HG02973 (cell line): Measurements from ENCODE around the gene MTHFSD.

Experiments
- ATAC-seq: cut with Tn5 transposase; IDR thresholded peaks from one replicate; pipeline ENCODE4 v1.9.1; 2021; ENCODE audit warnings: moderate library complexity; ENCODE audit not compliant: unreplicated experiment

Gene MTHFSD

DNA sequence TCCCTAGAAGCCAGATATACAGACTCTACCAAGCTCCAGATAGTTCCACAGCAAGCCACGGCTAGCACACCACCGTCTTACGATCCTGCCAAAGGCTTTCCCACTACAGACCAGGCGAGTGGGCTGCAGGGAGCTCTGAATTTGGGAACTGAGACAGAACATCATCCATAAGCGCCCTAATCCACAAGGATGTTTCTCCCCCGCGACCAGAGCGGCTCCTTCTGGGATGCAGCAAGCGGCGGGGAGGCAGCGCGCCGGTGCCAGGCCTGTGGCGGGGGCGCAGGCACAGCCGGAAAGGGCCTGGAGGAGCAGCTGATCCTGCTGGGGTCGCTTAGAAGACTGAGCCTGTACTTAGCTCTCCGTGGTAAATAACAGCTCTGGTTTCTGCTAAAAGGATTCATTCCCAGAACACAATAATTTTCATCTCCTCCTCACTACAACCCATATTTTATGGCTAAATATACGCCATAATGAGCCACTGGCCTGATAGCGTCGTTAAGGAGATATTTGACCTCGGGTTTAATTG lies 60.9 kb downstream of the MTHFSD start:
- ATAC-seq = no peak

DNA sequence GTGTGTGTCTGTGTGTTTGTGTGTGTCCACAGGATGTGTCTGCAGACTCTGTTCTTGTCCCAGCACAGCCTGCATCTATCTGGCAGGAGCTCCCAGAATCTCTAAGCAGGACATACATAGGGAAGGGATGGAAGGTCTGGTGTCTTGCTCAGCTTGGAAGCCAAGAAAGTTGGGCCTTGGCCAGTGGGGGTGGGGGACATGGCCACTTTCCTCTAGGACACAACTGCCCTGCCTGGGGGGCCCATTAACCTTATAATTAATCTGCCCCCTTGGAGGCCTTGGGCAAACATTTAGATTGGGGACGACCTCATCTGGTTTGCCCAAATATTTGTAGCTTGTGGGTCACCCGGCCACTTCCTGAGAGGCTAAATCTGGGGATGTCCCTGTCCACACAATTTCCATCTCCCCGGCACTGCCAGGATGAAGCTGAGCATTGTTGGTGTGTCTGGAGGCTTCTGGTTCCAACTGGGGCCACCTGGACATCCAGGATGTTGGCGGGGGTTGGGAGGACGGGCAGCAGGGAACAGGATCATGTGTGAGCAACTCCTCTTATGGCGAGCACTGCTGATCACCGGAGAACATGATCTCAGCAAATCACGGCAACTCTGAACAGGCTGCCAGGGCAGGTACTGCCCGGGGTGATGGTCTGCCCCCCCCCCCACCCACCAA lies 61.9 kb downstream of the MTHFSD start:
- ATAC-seq = no peak

DNA sequence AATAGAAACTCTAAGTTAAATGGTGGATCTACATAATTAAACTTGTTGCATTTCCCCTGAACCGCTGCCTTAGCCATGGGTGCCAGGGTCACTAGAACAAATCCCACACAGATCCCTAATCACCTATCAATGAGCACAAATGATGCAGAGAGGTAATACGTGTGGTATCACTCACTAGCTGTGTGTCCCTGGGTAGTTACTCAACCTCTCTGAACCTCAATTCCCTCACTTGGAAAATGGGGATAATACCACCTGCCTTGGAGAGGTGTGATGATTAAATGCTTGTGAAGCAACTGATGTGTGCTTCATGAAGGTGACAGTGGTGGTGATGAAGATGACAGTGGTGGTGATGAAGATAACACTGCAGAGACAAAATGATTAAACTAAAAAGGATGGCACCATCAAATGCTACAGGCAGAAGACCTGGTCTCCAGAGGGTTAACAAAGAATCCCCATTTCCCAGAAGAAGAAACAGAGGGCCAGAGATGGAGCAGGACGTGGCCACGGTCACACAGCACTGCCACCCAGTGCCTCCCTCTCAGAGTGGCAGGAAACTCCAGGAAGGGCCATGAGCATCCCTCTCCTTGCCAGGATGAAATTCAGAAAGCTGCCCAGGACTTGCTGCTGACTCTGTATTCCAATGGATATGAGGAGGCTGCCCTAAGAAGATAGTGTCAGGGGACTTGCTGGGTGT lies 62.6 kb downstream of the MTHFSD start:
- no peak for ATAC-seq

DNA sequence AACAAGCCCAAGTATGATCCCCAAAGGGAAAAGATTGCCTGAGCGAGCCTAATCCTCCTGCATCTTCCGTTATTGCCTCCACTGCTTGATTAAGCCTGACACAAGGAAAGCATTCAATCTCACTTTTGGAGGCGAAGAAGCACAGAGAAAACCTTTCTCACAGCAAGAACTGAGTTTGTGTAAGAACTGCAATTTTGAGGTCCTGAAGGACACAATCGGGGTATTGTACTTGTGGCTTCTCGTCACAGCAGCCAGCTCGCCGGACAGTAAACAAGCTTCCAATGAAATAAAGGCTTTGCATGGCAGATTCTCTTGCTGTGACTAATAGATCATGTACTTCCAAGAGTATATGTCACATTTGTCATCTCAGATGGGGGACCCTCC lies 63.4 kb downstream of the MTHFSD start:
- ATAC-seq = no peak

DNA sequence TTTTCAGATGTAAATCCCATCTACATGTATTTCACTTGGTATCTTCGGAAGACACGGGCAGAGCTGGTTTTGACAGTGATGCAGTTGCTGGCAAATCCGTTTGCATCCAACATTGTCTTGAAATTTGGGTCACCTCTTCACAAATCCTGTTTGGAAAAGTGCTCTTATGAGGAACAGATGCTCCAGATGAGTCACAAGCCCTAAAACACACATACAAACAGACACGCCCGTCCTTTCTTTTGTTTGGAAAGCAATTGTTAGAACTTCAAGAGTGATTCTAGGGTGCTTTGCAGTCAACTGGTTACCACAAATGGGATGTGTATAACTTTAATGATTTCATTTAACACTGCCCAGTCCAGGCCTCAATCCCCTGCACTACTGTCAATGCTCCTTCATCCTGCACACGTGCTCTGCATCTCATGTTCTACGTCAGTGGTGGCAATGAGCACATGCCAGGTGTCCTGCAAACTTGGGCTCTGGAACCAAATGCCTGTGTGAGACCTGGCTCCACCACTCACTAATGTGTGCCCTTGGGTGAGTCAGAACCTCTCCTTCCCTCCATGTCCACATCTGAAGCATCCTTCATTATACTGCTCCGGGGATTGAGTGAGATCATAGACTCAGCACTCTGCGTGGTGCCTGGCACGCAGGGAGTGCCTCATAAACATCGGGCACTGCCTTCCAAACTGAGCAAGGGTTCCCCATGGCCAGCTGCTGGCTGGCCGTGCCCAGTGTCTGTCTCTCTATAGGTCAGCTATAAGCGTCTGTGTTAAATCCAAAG lies 64.0 kb downstream of the MTHFSD start:
- ATAC-seq = no peak

DNA sequence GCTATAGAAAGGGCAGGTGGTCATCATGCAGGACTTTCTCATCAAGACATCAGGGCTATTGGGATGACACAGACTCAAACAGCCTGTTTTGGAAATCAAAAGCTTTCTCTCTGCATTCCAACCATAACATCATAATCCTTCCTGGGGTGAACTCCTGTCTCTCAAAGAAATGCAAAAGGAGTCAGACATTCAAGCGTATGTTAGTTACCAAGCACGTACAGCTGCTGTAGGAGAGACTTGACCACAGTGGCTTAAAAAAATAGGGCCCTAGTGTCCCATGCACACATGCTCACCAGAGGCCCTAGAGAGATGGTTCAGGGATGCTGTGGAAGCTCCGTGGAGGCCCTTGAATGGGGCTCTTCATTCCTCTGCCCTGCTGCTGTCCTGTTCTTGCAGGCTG lies 69.3 kb downstream of the MTHFSD start:
- ATAC-seq = no peak

DNA sequence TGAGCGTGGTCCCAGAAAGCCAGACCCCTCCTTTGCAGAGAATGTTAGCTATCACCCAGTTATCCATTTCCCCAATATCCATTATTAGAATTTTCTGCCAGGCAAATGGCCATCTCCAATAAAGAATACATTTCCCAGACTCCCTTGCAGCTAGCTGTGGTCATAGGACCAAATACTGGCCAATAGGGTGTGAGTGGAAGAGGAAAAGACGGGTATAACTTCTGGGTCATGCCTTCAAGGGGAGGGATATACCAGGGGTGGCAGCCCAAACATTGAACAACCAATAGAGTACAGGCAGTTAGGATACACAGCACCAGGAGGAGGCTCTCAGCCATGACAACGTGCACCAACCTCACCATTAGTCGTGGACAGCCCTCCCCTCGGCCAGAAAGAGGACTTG lies 70.8 kb downstream of the MTHFSD start:
- ATAC-seq = no peak

DNA sequence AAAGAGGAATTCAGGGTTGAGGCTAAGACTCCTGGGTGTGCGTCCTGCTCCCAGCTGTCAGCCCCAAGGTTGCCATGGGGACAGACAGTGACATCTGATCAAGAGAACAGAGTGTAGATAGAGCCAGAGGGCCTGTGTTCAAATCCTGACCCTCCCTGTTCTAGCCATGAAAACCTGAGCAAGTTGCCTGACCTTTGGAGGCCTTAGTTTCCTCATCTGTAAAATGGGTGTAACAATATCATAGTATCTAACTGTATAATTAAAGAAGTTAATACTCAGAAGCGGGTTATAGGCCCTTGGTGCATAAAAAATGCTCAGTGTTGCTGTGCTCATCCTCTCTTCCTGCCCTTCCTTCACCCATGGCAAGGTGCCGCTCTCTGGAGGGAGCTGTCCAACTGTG lies 73.4 kb downstream of the MTHFSD start:
- ATAC-seq = no peak

DNA sequence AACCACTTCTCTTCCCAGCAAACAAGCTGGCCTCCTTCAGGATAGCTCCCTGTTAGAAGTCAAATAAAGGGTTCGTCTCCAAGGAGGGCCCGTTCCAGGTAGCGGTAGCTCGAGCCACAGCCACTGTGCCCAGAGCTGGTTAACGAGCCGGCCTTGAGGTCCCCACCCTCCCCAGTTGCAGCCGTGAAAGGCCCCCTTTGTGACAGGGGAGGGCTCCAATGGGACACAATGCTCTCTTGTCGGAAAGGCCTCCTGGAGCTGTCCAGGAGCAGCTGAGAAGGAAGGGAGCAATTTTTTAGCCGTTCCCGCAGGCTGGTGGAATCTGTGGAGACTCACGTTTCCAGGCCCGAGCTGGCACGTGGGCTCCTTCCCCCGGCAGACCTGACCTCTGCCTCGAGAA lies 74.6 kb downstream of the MTHFSD start:
- no peak for ATAC-seq
